PC-9 (cell line): Measurements from ENCODE around the gene IDH2. TPM values are rescaled to one million over a fixed set of nuclear protein-coding genes. Genes with fewer than 3 reads are reported as not detected.

Experiments used
- BruUV-seq: library from RNA; stranded (reverse); fragments of 400-500 nt; replicated peaks from 2 replicates; lab custom pipeline; 2021; lab: Mats Ljungman, UMichigan
- CTCF ChIA-PET: fragments of 300-600 bp; sonication (Branson Sonifier 250); formaldehyde crosslinking; loops from one replicate; lab custom pipeline; 2022; ENCODE audit warnings: antibody characterized with exemption; lab: Charles Lee
- POLR2A ChIA-PET: fragments of 300-600 bp; sonication (Branson Sonifier 250); formaldehyde crosslinking; loops from one replicate; lab custom pipeline; 2022; ENCODE audit warnings: antibody characterized with exemption; ENCODE audit not compliant: unreplicated experiment; lab: Charles Lee
- DNase-seq, 2 experiments: peaks; one replicate each; pipeline versions ENCODE4 v3.0.0 to v3.0.0-alpha.2; 2015 to 2022; ENCODE audit warnings: mixed read lengths in 1 of 2
- H2AFZ ChIP-seq: fragments of 200-600 bp; sonication (generic); 2 replicates; pipeline ENCODE4 v1.8.1; 2017; ENCODE audit warnings: antibody characterized with exemption
- H3F3A ChIP-seq: fragments of 200-600 bp; sonication (generic); 2 replicates; pipeline ENCODE4 v1.8.1; 2017; ENCODE audit warnings: antibody characterized with exemption, mild to moderate bottlenecking, low read depth; ENCODE audit not compliant: insufficient read depth
- H3K27ac ChIP-seq: fragments of 200-600 bp; sonication (generic); 2 replicates; pipeline ENCODE4 v1.6.1; 2016; ENCODE audit warnings: mixed run types
- H3K27me3 ChIP-seq: fragments of 200-600 bp; sonication (generic); 2 replicates; pipeline ENCODE4 v1.6.1; 2016; ENCODE audit warnings: low read depth, mixed run types; ENCODE audit not compliant: insufficient read depth
- H3K36me3 ChIP-seq: fragments of 200-600 bp; sonication (generic); 2 replicates; pipeline ENCODE4 v1.6.1; 2016; ENCODE audit warnings: low read depth, mixed run types
- H3K4me1 ChIP-seq: fragments of 200-600 bp; sonication (generic); replicated peaks from 2 replicates; pipeline ENCODE4 v1.6.1; 2016; ENCODE audit warnings: mixed run types; ENCODE audit not compliant: insufficient read depth
- H3K4me2 ChIP-seq: fragments of 200-600 bp; sonication (generic); 2 replicates; pipeline ENCODE4 v1.6.1; 2017; ENCODE audit warnings: mixed run types
- H3K4me3 ChIP-seq: fragments of 200-600 bp; sonication (generic); 2 replicates; pipeline ENCODE4 v1.6.1; 2016; ENCODE audit warnings: mixed run types
- H3K79me2 ChIP-seq: fragments of 200-600 bp; sonication (generic); 2 replicates; pipeline ENCODE4 v1.6.1; 2017; ENCODE audit warnings: low read depth, mixed run types
- H3K9me2 ChIP-seq: fragments of 200-600 bp; sonication (generic); 2 replicates; pipeline ENCODE4 v1.8.1; 2017; ENCODE audit warnings: mild to moderate bottlenecking; ENCODE audit not compliant: insufficient read depth
- H3K9me3 ChIP-seq: fragments of 200-600 bp; sonication (generic); 2 replicates; pipeline ENCODE4 v1.8.1; 2016; ENCODE audit warnings: low read depth; ENCODE audit not compliant: insufficient read depth
- H4K20me1 ChIP-seq: fragments of 200-600 bp; sonication (generic); 2 replicates; pipeline ENCODE4 v1.8.1; 2017; ENCODE audit not compliant: insufficient read depth
- CTCF ChIP-seq: fragments of 200-600 bp; sonication (generic); conservative IDR thresholded peaks from 2 replicates; pipeline ENCODE4 v1.6.1; 2017; ENCODE audit warnings: mixed run types, antibody characterized with exemption, mild to moderate bottlenecking, moderate library complexity
- EZH2 ChIP-seq: fragments of 200-600 bp; sonication (generic); IDR thresholded peaks from 2 replicates; pipeline ENCODE4 v1.8.0; 2017; ENCODE audit warnings: antibody characterized with exemption, low read depth
- intact Hi-C: fragments of 100-400 bp; cut with micrococcal nuclease; formaldehyde crosslinking; loops from one replicate; pipeline ENCODE4 v1.10.0; 2022; ENCODE audit not compliant: unreplicated experiment
- total RNA-seq: library from RNA; stranded (reverse); gene quantifications from 2 replicates; pipeline ENCODE4 v1.2.3, GENCODE V29; 2021

The IDH2 gene
- total RNA-seq, 1 experiment from 2014 or later: 96.7 TPM

GRCh38 chr15:90033448-90033847 is 68.8 kb downstream of the IDH2 start:
- Histone ChIP-seq H3K4me2 (peak overlapping the region; percentile 65), H3K9me3 (no peaks in the 10 kb centered on the region), H4K20me1 (no peaks in the 10 kb centered on the region), H2AFZ (no peak overlapping the region), H3K79me2 (peaks cover 50% of the 10 kb centered on the region), H3F3A (peaks cover 39% of the 10 kb centered on the region), H3K27ac (peak overlapping the region; percentile 88), H3K4me3 (no peak overlapping the region), H3K36me3 (no peaks in the 10 kb centered on the region), H3K27me3 (no peaks in the 10 kb centered on the region), H3K9me2 (no peaks in the 10 kb centered on the region), H3K4me1 (peaks cover 53% of the 10 kb centered on the region)
- ChIA-PET POLR2A (no interaction called here), CTCF (no interaction called here)
- TSS peak; percentile 16 for BruUV-seq
- TF ChIP-seq CTCF (no peak), EZH2 (no peak)
- no peak for DNase-seq
- intact Hi-C loops: no loop called here

Other genes with a start within 250 kb of the IDH2 start
- 49.3 and 57.6 TPM in 2 replicates for gene AP3S2, start 208.5 kb downstream of the IDH2 start, total RNA-seq
- 28.6 and 30.4 TPM in 2 replicates for gene ARPIN, start 189.5 kb downstream of the IDH2 start, total RNA-seq
- 23.4 and 25.2 TPM in 2 replicates for gene ZNF710, start 101.1 kb downstream of the IDH2 start, total RNA-seq
- 63.6 and 70.7 TPM in 2 replicates for gene SEMA4B, start 98.9 kb upstream of the IDH2 start, total RNA-seq
- 113 and 127 TPM in 2 replicates for gene CIB1, start 131.5 kb upstream of the IDH2 start, total RNA-seq
- 7.5 and 7.6 TPM in 2 replicates for gene GDPGP1, start 131.7 kb upstream of the IDH2 start, total RNA-seq
- gene TTLL13, start 147.1 kb upstream of the IDH2 start, total RNA-seq: 0.93 and 0.96 TPM in 2 replicates
- gene NGRN, start 163.2 kb upstream of the IDH2 start, total RNA-seq: 57.4 TPM in 2 replicates
- gene ZNF774, start 249.8 kb upstream of the IDH2 start, total RNA-seq: 6.2 and 6.3 TPM in 2 replicates